GM23248 (cell line): Measurements from ENCODE around the gene RHEB. TPM values are rescaled to one million over a fixed set of nuclear protein-coding genes. Genes with fewer than 3 reads are reported as not detected.

Experiments
- DNase-seq: peaks from one replicate; pipeline ENCODE4 v3.0.0-alpha.2; 2015
- H2AFZ ChIP-seq: fragments of 200-600 bp; sonication (generic); 2 replicates; pipeline ENCODE4 v1.6.1; 2016; ENCODE audit warnings: antibody characterized with exemption
- H3F3A ChIP-seq: fragments of 200-600 bp; sonication (generic); 2 replicates; pipeline ENCODE4 v1.6.1; 2016; ENCODE audit warnings: mild to moderate bottlenecking, antibody characterized with exemption, mixed run types; ENCODE audit not compliant: insufficient read depth
- H3K27ac ChIP-seq: fragments of 200-600 bp; sonication (generic); 2 replicates; pipeline ENCODE4 v1.5.1; 2016; ENCODE audit warnings: mild to moderate bottlenecking
- H3K27me3 ChIP-seq: fragments of 200-600 bp; sonication (generic); replicated peaks from 2 replicates; pipeline ENCODE4 v1.6.1; 2016; ENCODE audit warnings: mild to moderate bottlenecking; ENCODE audit not compliant: insufficient read depth
- H3K36me3 ChIP-seq: fragments of 200-600 bp; sonication (generic); 2 replicates; pipeline ENCODE4 v1.6.1; 2016; ENCODE audit warnings: low read depth, mild to moderate bottlenecking
- H3K4me1 ChIP-seq: fragments of 200-600 bp; sonication (generic); 2 replicates; pipeline ENCODE4 v1.6.1; 2016; ENCODE audit warnings: mild to moderate bottlenecking; ENCODE audit not compliant: insufficient read depth
- H3K4me2 ChIP-seq: fragments of 200-600 bp; sonication (generic); one replicate; pipeline ENCODE4 v1.6.1; 2016; ENCODE audit warnings: mild to moderate bottlenecking; ENCODE audit not compliant: unreplicated experiment
- H3K4me3 ChIP-seq: fragments of 200-600 bp; sonication (generic); 2 replicates; pipeline ENCODE4 v1.5.1; 2016; ENCODE audit warnings: mild to moderate bottlenecking
- H3K79me2 ChIP-seq: fragments of 200-600 bp; sonication (generic); 2 replicates; pipeline ENCODE4 v1.6.1; 2016; ENCODE audit warnings: mild to moderate bottlenecking; ENCODE audit not compliant: insufficient read depth
- H3K9ac ChIP-seq: fragments of 200-600 bp; sonication (generic); 2 replicates; pipeline ENCODE4 v1.6.1; 2016; ENCODE audit warnings: mild to moderate bottlenecking
- H3K9me2 ChIP-seq: fragments of 200-600 bp; sonication (generic); 2 replicates; pipeline ENCODE4 v1.6.1; 2016; ENCODE audit warnings: mixed run types, mild to moderate bottlenecking, moderate library complexity; ENCODE audit not compliant: insufficient read depth
- H3K9me3 ChIP-seq: fragments of 200-600 bp; sonication (generic); one replicate; pipeline ENCODE4 v1.6.1; 2017; ENCODE audit warnings: low read depth
- H4K20me1 ChIP-seq: fragments of 200-600 bp; sonication (generic); 2 replicates; pipeline ENCODE4 v1.6.0; 2016; ENCODE audit not compliant: insufficient read depth
- EZH2 ChIP-seq: fragments of 200-600 bp; sonication (generic); IDR thresholded peaks from 2 replicates; pipeline ENCODE4 v1.6.1; 2018; ENCODE audit warnings: antibody characterized with exemption, mild to moderate bottlenecking; ENCODE audit not compliant: insufficient read depth, poor library complexity, severe bottlenecking
- EZH2phosphoT487 ChIP-seq: fragments of 200-600 bp; sonication (generic); IDR thresholded peaks from 2 replicates; pipeline ENCODE4 v1.6.1; 2018; ENCODE audit warnings: antibody characterized with exemption, moderate library complexity, mild to moderate bottlenecking, low read depth; ENCODE audit not compliant: insufficient read depth
- WGBS, 2 experiments: methylation state at CpG; one replicate each; pipeline ENCODE4 v1.1.6; 2015 to 2017; ENCODE audit warnings: low lambda C conversion rate in 2 of 2, low coverage in 1 of 2; ENCODE audit errors: missing lambda C conversion rate in 2 of 2; 5-methylcytosine and 5-hydroxymethylcytosine counted together
- in situ Hi-C: fragments of 300-500 bp; cut with MboI; formaldehyde crosslinking; loops from 2 replicates; pipeline ENCODE4 v1.15.0; 2020
- polyA plus RNA-seq: library from polyadenylated mRNA; unstranded; fragments of >200 nt; fragmentation: Nextera tagmentation; extraction: Ambion mirVana; gene quantifications from 2 replicates; pipeline ENCODE4 v1.2.1, GENCODE V29; 2016
- total RNA-seq: library from RNA; depleted of rRNA; stranded (reverse); fragments of >200 nt; shearing (Covaris generic); gene quantifications from 2 replicates; pipeline ENCODE4 v1.2.3, GENCODE V29; 2014

The RHEB gene
- total and polyA plus RNA-seq, 2 experiments from 2014 or later: 86.4 to 235 TPM

DNA sequence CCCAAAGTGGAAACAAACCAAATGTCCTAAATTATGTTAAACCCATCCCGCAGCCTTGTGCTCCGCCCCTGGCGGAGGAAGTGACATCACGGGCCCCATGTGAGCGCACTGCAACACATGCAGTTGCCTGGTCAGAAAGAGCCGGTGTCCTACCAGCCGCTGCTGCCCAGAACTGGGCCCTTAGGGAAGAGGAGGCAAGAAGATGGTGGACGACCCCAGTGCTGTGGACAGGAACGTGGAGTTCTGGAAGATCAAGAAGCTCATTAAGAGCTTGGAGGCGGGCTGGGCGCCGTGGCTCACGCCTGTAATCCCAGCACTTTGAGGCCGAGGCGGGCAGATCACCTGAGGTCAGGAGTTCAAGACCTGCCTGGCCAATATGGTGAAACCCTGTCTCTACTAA is 18.0 kb downstream of the RHEB start:
- Histone ChIP-seq H3K4me1 (peaks cover 25% of the 10 kb centered on the region), H3K79me2 (peaks cover 100% of the 10 kb centered on the region), H3F3A (peaks cover 44% of the 10 kb centered on the region), H3K4me3 (no peak overlapping the region), H3K36me3 (no peaks in the 10 kb centered on the region), H2AFZ (no peak overlapping the region), H4K20me1 (peaks cover 12% of the 10 kb centered on the region; the same call in 1 of the 2 replicates), H3K27ac (no peak overlapping the region), H3K9me2 (no peaks in the 10 kb centered on the region), H3K9me3 (no peaks in the 10 kb centered on the region), H3K9ac (no peak overlapping the region), H3K4me2 (no peak overlapping the region), H3K27me3 (no peaks in the 10 kb centered on the region)
- DNase-seq: no peak
- in situ Hi-C loops: no loop called here
- no peak for TF ChIP-seq EZH2phosphoT487
- 96 to 99% methylated on average over 15 of the region's 15 CpGs for WGBS, 2 experiments

DNA sequence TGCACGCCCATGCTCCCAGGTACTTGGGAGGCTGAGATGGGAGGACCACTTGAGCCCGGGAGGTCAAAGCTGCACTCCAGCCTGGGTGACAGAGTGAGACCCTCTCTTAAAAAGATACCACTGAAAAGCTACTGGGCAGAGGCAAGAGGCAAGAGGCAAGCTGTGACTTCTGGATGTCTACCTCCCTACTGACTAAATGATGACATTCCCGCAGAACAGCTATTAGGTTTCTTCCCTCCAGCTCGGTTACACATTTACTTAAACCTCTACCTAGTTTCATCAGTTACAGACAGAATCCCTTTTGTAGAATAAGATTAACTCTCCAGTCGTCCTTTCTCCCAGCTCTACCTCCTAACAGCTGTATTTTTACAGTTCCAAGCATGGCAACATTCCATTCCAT is 21.2 kb downstream of the RHEB start:
- Histone ChIP-seq H3K27ac (no peak overlapping the region), H3K9me2 (no peaks in the 10 kb centered on the region), H3K79me2 (peaks cover 100% of the 10 kb centered on the region), H3K36me3 (no peaks in the 10 kb centered on the region), H2AFZ (no peak overlapping the region), H3K27me3 (no peaks in the 10 kb centered on the region), H3F3A (peaks cover 26% of the 10 kb centered on the region), H3K9ac (no peak overlapping the region), H3K9me3 (no peaks in the 10 kb centered on the region), H3K4me1 (peaks cover 13% of the 10 kb centered on the region), H3K4me2 (no peak overlapping the region), H3K4me3 (no peak overlapping the region), H4K20me1 (0 out of 2 replicates have a peak, but pooled peaks cover 12% of the 10 kb centered on the region)
- 82 to 87% methylated on average over 5 of the region's 5 CpGs for WGBS, 2 experiments
- TF ChIP-seq EZH2 (no peak), EZH2phosphoT487 (no peak)
- in situ Hi-C loops: no loop called here
- DNase-seq: no peak

DNA sequence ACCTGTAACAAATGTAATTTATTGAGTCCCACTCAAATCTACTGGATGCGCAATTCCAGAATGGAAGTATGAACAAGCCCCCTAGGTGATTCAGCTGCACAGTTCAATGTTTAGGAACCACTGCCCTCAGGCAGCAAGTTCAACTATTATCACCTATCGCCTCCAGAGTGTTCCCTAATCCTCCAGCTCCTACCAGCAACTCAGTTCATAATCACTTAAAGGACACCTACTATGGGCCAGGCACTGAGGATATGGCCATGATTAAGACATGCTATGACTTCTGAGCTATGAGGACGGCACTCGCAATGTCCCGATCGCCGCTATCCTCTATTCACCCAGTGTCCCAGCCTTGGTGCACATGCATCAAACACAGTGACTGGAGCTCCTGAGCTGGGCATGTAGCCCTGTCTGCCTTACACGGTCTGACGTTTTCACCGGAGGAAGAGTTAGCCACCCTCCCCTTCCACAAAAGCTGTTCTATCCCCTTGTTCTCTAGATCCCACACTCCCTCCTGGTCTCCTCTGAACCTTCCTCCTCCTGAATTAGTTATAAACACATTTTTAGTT is 22.3 kb downstream of the RHEB start:
- H3K9me2 ChIP-seq: no peaks in the 10 kb centered on the region
- H3F3A ChIP-seq: peaks cover 15% of the 10 kb centered on the region
- no peaks in the 10 kb centered on the region for H3K27me3 ChIP-seq
- TF ChIP-seq EZH2phosphoT487 (no peak), EZH2 (no peak)
- H3K4me3 ChIP-seq: no peak overlapping the region
- 0 out of 2 replicates have a peak, but pooled peaks cover 7% of the 10 kb centered on the region for H4K20me1 ChIP-seq
- peaks cover 100% of the 10 kb centered on the region for H3K79me2 ChIP-seq
- H2AFZ ChIP-seq: no peak overlapping the region
- H3K9ac ChIP-seq: no peak overlapping the region
- no peak for DNase-seq
- H3K36me3 ChIP-seq: no peaks in the 10 kb centered on the region
- H3K9me3 ChIP-seq: no peaks in the 10 kb centered on the region
- peaks cover 3% of the 10 kb centered on the region for H3K4me1 ChIP-seq
- WGBS, 2 experiments: 92 to 95% methylated on average over 10 of the region's 10 CpGs
- in situ Hi-C loops: no loop called here
- H3K27ac ChIP-seq: no peak overlapping the region
- H3K4me2 ChIP-seq: no peak overlapping the region

DNA sequence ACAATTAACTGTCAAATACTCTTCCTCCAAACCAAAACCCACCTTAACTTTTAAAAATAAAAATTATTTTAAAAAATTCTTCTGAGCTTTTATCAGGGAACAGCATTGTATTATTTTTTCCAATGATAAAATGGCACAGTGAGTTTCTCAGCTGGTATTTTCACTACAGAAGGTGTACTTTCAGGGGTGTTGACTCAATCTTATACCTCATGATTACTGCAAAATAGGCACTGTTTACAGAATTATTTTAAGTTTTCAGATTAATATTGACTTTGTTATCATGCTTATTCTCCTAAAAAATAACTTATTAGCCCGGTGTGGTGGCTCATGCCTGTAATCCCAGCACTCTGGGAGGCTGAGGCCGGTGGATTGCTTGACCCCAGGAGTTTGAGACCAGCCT is 24.3 kb downstream of the RHEB start:
- H3K27ac ChIP-seq: no peak overlapping the region
- DNase-seq: no peak
- H4K20me1 ChIP-seq: 0 out of 2 replicates have a peak, but pooled peaks cover 7% of the 10 kb centered on the region
- H3K27me3 ChIP-seq: no peaks in the 10 kb centered on the region
- H3K9ac ChIP-seq: no peak overlapping the region
- no peak overlapping the region for H3K4me2 ChIP-seq
- H3K79me2 ChIP-seq: peaks cover 100% of the 10 kb centered on the region
- no peaks in the 10 kb centered on the region for H3K9me3 ChIP-seq
- no peaks in the 10 kb centered on the region for H3K9me2 ChIP-seq
- no peaks in the 10 kb centered on the region for H3K36me3 ChIP-seq
- no peak overlapping the region for H2AFZ ChIP-seq
- 97 to 98% methylated on average over 2 of the region's 2 CpGs for WGBS, 2 experiments
- H3K4me1 ChIP-seq: peaks cover 21% of the 10 kb centered on the region
- TF ChIP-seq EZH2phosphoT487 (no peak), EZH2 (no peak)
- H3K4me3 ChIP-seq: no peak overlapping the region
- peaks cover 18% of the 10 kb centered on the region for H3F3A ChIP-seq
- in situ Hi-C loops: no loop called here
